Natural killer cell (primary cell): ENCODE results near the gene HIP1R. TPM values are rescaled to one million over a fixed set of nuclear protein-coding genes. Genes with fewer than 3 reads are reported as not detected.

Source experiments
- ATAC-seq, 3 donors: fragments of 150-1000 bp in 2 of 3; fragments of 200-7000 bp in 1 of 3; cut with Tn5 transposase; 1 replicate in 1 of 3; 2 replicates in 2 of 3; pipeline ENCODE4 v1.10.0; 2021; ENCODE audit warnings: mild to moderate bottlenecking in 2 of 3, moderate library complexity in 2 of 3
- DNase-seq, 2 donors: peaks; one replicate each; pipeline versions ENCODE4 v3.0.0 to v3.0.0-alpha.2; 2013 to 2021; ENCODE audit warnings: mixed read lengths in 1 of 2
- H3K27ac ChIP-seq: one replicate; pipeline ENCODE4 v1.5.1; 2013; ENCODE audit warnings: mild to moderate bottlenecking, low read length
- H3K27me3 ChIP-seq: one replicate; pipeline ENCODE4 v1.6.1; 2013; ENCODE audit warnings: low read length; ENCODE audit not compliant: control insufficient read depth, insufficient read depth
- H3K36me3 ChIP-seq: one replicate; pipeline ENCODE4 v1.6.1; 2013; ENCODE audit warnings: low read length; ENCODE audit not compliant: control insufficient read depth, insufficient read depth
- H3K4me1 ChIP-seq: one replicate; pipeline ENCODE4 v1.6.1; 2013; ENCODE audit warnings: low read length; ENCODE audit not compliant: control insufficient read depth, insufficient read depth
- H3K4me3 ChIP-seq: one replicate; pipeline ENCODE4 v1.5.1; 2013; ENCODE audit warnings: low read length
- H3K9me3 ChIP-seq: one replicate; pipeline ENCODE4 v1.6.1; 2013; ENCODE audit warnings: low read length; ENCODE audit not compliant: control insufficient read depth, insufficient read depth
- H3K27ac Mint-ChIP-seq, 2 donors: one replicate each; pipeline ENCODE4 v1.8.0; 2022; ENCODE audit warnings: mild to moderate bottlenecking in 2 of 2, mixed read lengths in 2 of 2, moderate library complexity in 1 of 2
- H3K27me3 Mint-ChIP-seq, 2 donors: one replicate each; pipeline ENCODE4 v1.8.0; 2022; ENCODE audit warnings: low read depth in 2 of 2, mixed read lengths in 2 of 2
- H3K36me3 Mint-ChIP-seq: one replicate; pipeline ENCODE4 v1.8.0; 2022; ENCODE audit warnings: mixed read lengths
- H3K4me1 Mint-ChIP-seq, 2 donors: one replicate each; pipeline ENCODE4 v1.8.0; 2022; ENCODE audit warnings: mixed read lengths in 2 of 2
- H3K4me3 Mint-ChIP-seq: one replicate; pipeline ENCODE4 v1.8.0; 2022; ENCODE audit warnings: mild to moderate bottlenecking, moderate library complexity, mixed read lengths
- H3K9me3 Mint-ChIP-seq, 2 donors: one replicate each; pipeline ENCODE4 v1.8.0; 2022; ENCODE audit warnings: mixed read lengths in 2 of 2
- CTCF ChIP-seq: fragments of 200-600 bp; IDR thresholded peaks from one replicate; pipeline ENCODE4 v1.8.0; 2022; ENCODE audit warnings: antibody characterized with exemption
- WGBS: methylation state at CpG from one replicate; pipeline ENCODE4 v1.1.7; 2013; ENCODE audit warnings: missing lambda C conversion rate; ENCODE audit not compliant: insufficient coverage; 5-methylcytosine and 5-hydroxymethylcytosine counted together
- intact Hi-C: fragments of 100-400 bp; cut with micrococcal nuclease; formaldehyde crosslinking; loops from one replicate; pipeline ENCODE4 v1.14.2; 2022
- total RNA-seq, 4 donors: library from RNA; stranded (reverse); fragments of 120-200 nt in 1 of 4; gene quantifications; one replicate each; pipeline versions ENCODE4 v1.2.3 to v1.2.4, GENCODE V29; 2013 to 2022

HIP1R gene
- total RNA-seq, 3 donors from 2014 or later (not counting 1 experiment from before 2014, with no cell fraction given): 78.6 to 93.1 (median 85.5) TPM

- no peaks in the 10 kb centered on the region for H3K4me1 ChIP-seq
- Mint-ChIP-seq H3K4me1 (peaks cover 20 to 26% of the 10 kb centered on the region in 2 donors), H3K9me3 (no peaks in the 10 kb centered on the region), H3K4me3 (no peak overlapping the region), H3K27ac (no peak overlapping the region), H3K27me3 (no peaks in the 10 kb centered on the region), H3K36me3 (no peaks in the 10 kb centered on the region)
- intact Hi-C loops: no loop called here
- no peak for ATAC-seq
- DNase-seq: no peak
- H3K27me3 ChIP-seq: no peaks in the 10 kb centered on the region
- TF ChIP-seq CTCF: no peak
- H3K27ac ChIP-seq: no peak overlapping the region
- no peaks in the 10 kb centered on the region for H3K36me3 ChIP-seq
- 94% methylated on average over 8 of the region's 8 CpGs for WGBS
- no peaks in the 10 kb centered on the region for H3K9me3 ChIP-seq
- H3K4me3 ChIP-seq: no peak overlapping the region
Measured at GRCh38 chr12:122843455-122843854, 8.2 kb downstream of the HIP1R start.

GRCh38 chr12:122844366-122844971 lies 9.2 kb downstream of the HIP1R start:
- no peaks in the 10 kb centered on the region for H3K9me3 Mint-ChIP-seq
- 95% methylated on average over 8 of the region's 8 CpGs for WGBS
- no peak for TF ChIP-seq CTCF
- Histone ChIP-seq H3K36me3 (no peaks in the 10 kb centered on the region), H3K4me1 (no peaks in the 10 kb centered on the region), H3K4me3 (no peak overlapping the region), H3K9me3 (no peaks in the 10 kb centered on the region), H3K27ac (no peak overlapping the region), H3K27me3 (no peaks in the 10 kb centered on the region)
- intact Hi-C loops: no loop called here
- no peaks in the 10 kb centered on the region for H3K36me3 Mint-ChIP-seq
- DNase-seq: no peak
- ATAC-seq: no peak
- H3K27ac Mint-ChIP-seq: no peak overlapping the region
- peaks cover 15 to 17% of the 10 kb centered on the region in 2 donors for H3K4me1 Mint-ChIP-seq
- H3K4me3 Mint-ChIP-seq: no peak overlapping the region
- H3K27me3 Mint-ChIP-seq: no peaks in the 10 kb centered on the region

GRCh38 chr12:122845041-122845864 lies 10.0 kb downstream of the HIP1R start:
- Mint-ChIP-seq H3K4me3 (no peak overlapping the region), H3K9me3 (no peaks in the 10 kb centered on the region), H3K27ac (no peak overlapping the region), H3K4me1 (peaks cover 13 to 16% of the 10 kb centered on the region in 2 donors), H3K36me3 (no peaks in the 10 kb centered on the region), H3K27me3 (no peaks in the 10 kb centered on the region)
- intact Hi-C loops: no loop called here
- no peaks in the 10 kb centered on the region for H3K27me3 ChIP-seq
- H3K9me3 ChIP-seq: no peaks in the 10 kb centered on the region
- ATAC-seq: no peak
- no peak overlapping the region for H3K27ac ChIP-seq
- no peak overlapping the region for H3K4me3 ChIP-seq
- DNase-seq: no peak
- H3K4me1 ChIP-seq: no peaks in the 10 kb centered on the region
- WGBS: 94% methylated on average over 30 of the region's 30 CpGs
- H3K36me3 ChIP-seq: no peaks in the 10 kb centered on the region
- no peak for TF ChIP-seq CTCF
